Mammary epithelial cell (primary cell): ENCODE data around the gene TM4SF18.

ENCODE experiments used
- CTCF ChIP-seq, 2 donors: IDR thresholded peaks in 1 of 2; conservative IDR thresholded peaks in 1 of 2; 2 replicates each; pipeline ENCODE4 v1.5.1; 2011 to 2012; ENCODE audit warnings: inconsistent platforms in 2 of 2, low read length in 2 of 2, mild to moderate bottlenecking in 2 of 2, control low read depth in 1 of 2, low read depth in 1 of 2; ENCODE audit not compliant: insufficient read depth in 1 of 2; ENCODE audit errors: extremely low read depth in 1 of 2
- EZH2 ChIP-seq: IDR thresholded peaks from 2 replicates; pipeline ENCODE4 v1.6.1; 2012; ENCODE audit warnings: low read length, inconsistent platforms, borderline replicate concordance

- no peak for TF ChIP-seq CTCF (conservative IDR thresholded peaks at IDR 0.05 in 1 of 2, IDR thresholded peaks at IDR 0.05 in 1 of 2; ENCODE audit: extremely low read depth in 1 of 2, insufficient read depth in 1 of 2, low read depth in 1 of 2, low read length in 2 of 2)
- no peak for TF ChIP-seq EZH2
These were observed 1.1 kb downstream of the TM4SF18 start for GRCh38 chr3:149332227-149332765.
